Measurements from ENCODE around the gene C1QTNF1. TPM values are rescaled to one million over a fixed set of nuclear protein-coding genes. Genes with fewer than 3 reads are reported as not detected.

The C1QTNF1 gene
- total RNA-seq, 2 experiments from 2014 or later = not detected

- no peaks in the 10 kb centered on the region for H3K27me3 Mint-ChIP-seq
- H3K4me1 Mint-ChIP-seq = peaks cover 10% of the 10 kb centered on the region
- H3K27ac Mint-ChIP-seq = peak within 1 kb of the TSS; percentile 77
- DNase-seq (peak; percentile 93), ATAC-seq (peak; percentile 99)
- no peaks in the 10 kb centered on the region for H3K9me3 Mint-ChIP-seq (ENCODE audit: low read depth)
- H3K36me3 Mint-ChIP-seq = peaks cover 3% of the 10 kb centered on the region
- peak within 1 kb of the TSS; percentile 83 for H3K4me3 Mint-ChIP-seq
- CTCF ChIA-PET = interaction anchor here (0.8 to 4.5 kb wide), 7 partner anchors 9 to 636 kb away, joined by 3 to 30 read pairs (median 9); no protein-coding TSS in a partner anchor
These were observed 50.9 kb downstream of the C1QTNF1 start, which contains the start of gene ENGASE for GRCh38 chr17:79074649-79075445. ENGASE (plus strand) TSS chr17:79074824; CDS start chr17:79074945, 121 bp downstream.

GRCh38 chr17:79075446-79075750 is 51.4 kb downstream of the C1QTNF1 start:
- no peaks in the 10 kb centered on the region for H3K9me3 Mint-ChIP-seq (ENCODE audit: low read depth)
- ATAC-seq (peak; percentile 17), DNase-seq (no peak)
- H3K4me3 Mint-ChIP-seq = peak overlapping the region; percentile 83
- H3K4me1 Mint-ChIP-seq = peaks cover 10% of the 10 kb centered on the region
- H3K36me3 Mint-ChIP-seq = peaks cover 3% of the 10 kb centered on the region
- H3K27me3 Mint-ChIP-seq = no peaks in the 10 kb centered on the region
- CTCF ChIA-PET = interaction anchor here (1.5 to 4.5 kb wide), 5 partner anchors 9 to 317 kb away, joined by 4 to 30 read pairs (median 9); no protein-coding TSS in a partner anchor
- H3K27ac Mint-ChIP-seq = peak overlapping the region; percentile 77

- H3K36me3 Mint-ChIP-seq = peaks cover 5% of the 10 kb centered on the region
- no peaks in the 10 kb centered on the region for H3K9me3 Mint-ChIP-seq (ENCODE audit: low read depth)
- H3K27ac Mint-ChIP-seq = peak overlapping the region; percentile 77
- CTCF ChIA-PET = interaction anchor here (1.1 to 3.4 kb wide), 4 partner anchors 12 to 316 kb away, joined by 3 to 30 read pairs (median 8); no protein-coding TSS in a partner anchor
- peak overlapping the region; percentile 83 for H3K4me3 Mint-ChIP-seq
- H3K4me1 Mint-ChIP-seq = peaks cover 10% of the 10 kb centered on the region
- no peaks in the 10 kb centered on the region for H3K27me3 Mint-ChIP-seq
- no peak for DNase-seq
- ATAC-seq = no peak
These were observed 52.0 kb downstream of the C1QTNF1 start for GRCh38 chr17:79075861-79076406.

- Mint-ChIP-seq H3K27me3 (no peaks in the 10 kb centered on the region), H3K4me1 (peaks cover 10% of the 10 kb centered on the region), H3K4me3 (no peak overlapping the region), H3K9me3 (ENCODE audit: low read depth) (no peaks in the 10 kb centered on the region), H3K36me3 (peaks cover 5% of the 10 kb centered on the region), H3K27ac (no peak overlapping the region)
- ATAC-seq (no peak), DNase-seq (no peak)
- CTCF ChIA-PET = interaction anchor here (1.5 kb wide), 1 partner anchor 32 kb away, joined by 3 read pairs; no protein-coding TSS in a partner anchor
These were observed 53.6 kb downstream of the C1QTNF1 start for GRCh38 chr17:79077587-79077986.

- peaks cover 10% of the 10 kb centered on the region for H3K4me1 Mint-ChIP-seq
- DNase-seq (no peak), ATAC-seq (no peak)
- no peaks in the 10 kb centered on the region for H3K9me3 Mint-ChIP-seq (ENCODE audit: low read depth)
- no peak overlapping the region for H3K27ac Mint-ChIP-seq
- H3K36me3 Mint-ChIP-seq = peaks cover 5% of the 10 kb centered on the region
- no peak overlapping the region for H3K4me3 Mint-ChIP-seq
- H3K27me3 Mint-ChIP-seq = no peaks in the 10 kb centered on the region
- CTCF ChIA-PET = interaction anchor here (1.5 kb wide), 1 partner anchor 33 kb away, joined by 3 read pairs; no protein-coding TSS in a partner anchor
These were observed 54.7 kb downstream of the C1QTNF1 start for GRCh38 chr17:79078476-79079190.

GRCh38 chr17:79079421-79080200 is 55.6 kb downstream of the C1QTNF1 start:
- Mint-ChIP-seq H3K4me1 (peaks cover 8% of the 10 kb centered on the region), H3K27ac (no peak overlapping the region), H3K9me3 (ENCODE audit: low read depth) (no peaks in the 10 kb centered on the region), H3K36me3 (peaks cover 5% of the 10 kb centered on the region), H3K27me3 (no peaks in the 10 kb centered on the region), H3K4me3 (no peak overlapping the region)
- CTCF ChIA-PET = no interaction called here
- DNase-seq = no peak
- no peak for ATAC-seq

GRCh38 chr17:79080349-79080748 is 56.4 kb downstream of the C1QTNF1 start:
- H3K27ac Mint-ChIP-seq = no peak overlapping the region
- ATAC-seq = no peak

GRCh38 chr17:79080761-79081290 is 56.9 kb downstream of the C1QTNF1 start:
- DNase-seq (no peak), ATAC-seq (no peak)
- Mint-ChIP-seq H3K27me3 (no peaks in the 10 kb centered on the region), H3K9me3 (ENCODE audit: low read depth) (no peaks in the 10 kb centered on the region), H3K4me1 (peaks cover 2% of the 10 kb centered on the region), H3K4me3 (no peak overlapping the region), H3K36me3 (peaks cover 5% of the 10 kb centered on the region), H3K27ac (no peak overlapping the region)
- CTCF ChIA-PET = interaction anchor here (1.2 kb wide), 1 partner anchor 311 kb away, joined by 3 read pairs; no protein-coding TSS in a partner anchor

More at GRCh38 chr17:79080349-79080748, 56.4 kb downstream of the C1QTNF1 start:
- peaks cover 6% of the 10 kb centered on the region for H3K4me1 Mint-ChIP-seq
- H3K27me3 Mint-ChIP-seq = no peaks in the 10 kb centered on the region
- CTCF ChIA-PET = no interaction called here
- no peak overlapping the region for H3K4me3 Mint-ChIP-seq
- H3K9me3 Mint-ChIP-seq (ENCODE audit: low read depth) = no peaks in the 10 kb centered on the region
- H3K36me3 Mint-ChIP-seq = peaks cover 5% of the 10 kb centered on the region
- DNase-seq = no peak

- H3K9me3 Mint-ChIP-seq (ENCODE audit: low read depth) = no peaks in the 10 kb centered on the region
These were observed 57.8 kb downstream of the C1QTNF1 start for GRCh38 chr17:79081571-79082276.

GRCh38 chr17:79082311-79083190 is 58.6 kb downstream of the C1QTNF1 start:
- H3K27me3 Mint-ChIP-seq = no peaks in the 10 kb centered on the region
- peak; percentile 66 for ATAC-seq
- CTCF ChIA-PET = interaction anchor here (0.7 to 6.9 kb wide), 12 partner anchors 9 to 318 kb away, joined by 3 to 27 read pairs (median 4); partner anchors contain the start of gene ENGASE
- H3K9me3 Mint-ChIP-seq (ENCODE audit: low read depth) = no peaks in the 10 kb centered on the region
- H3K36me3 Mint-ChIP-seq = peaks cover 5% of the 10 kb centered on the region
- no peak overlapping the region for H3K4me3 Mint-ChIP-seq
- H3K4me1 Mint-ChIP-seq = no peaks in the 10 kb centered on the region
- DNase-seq = peak; percentile 52
- no peak overlapping the region for H3K27ac Mint-ChIP-seq

More at GRCh38 chr17:79081571-79082276, 57.8 kb downstream of the C1QTNF1 start:
- no peak for DNase-seq
- H3K4me1 Mint-ChIP-seq = no peaks in the 10 kb centered on the region
- H3K36me3 Mint-ChIP-seq = peaks cover 5% of the 10 kb centered on the region
- CTCF ChIA-PET = interaction anchor here (0.7 to 6.9 kb wide), 11 partner anchors 8 to 319 kb away, joined by 3 to 27 read pairs (median 4); partner anchors contain the start of gene ENGASE
- no peak for ATAC-seq
- H3K4me3 Mint-ChIP-seq = no peak overlapping the region
- H3K27ac Mint-ChIP-seq = no peak overlapping the region
- H3K27me3 Mint-ChIP-seq = no peaks in the 10 kb centered on the region

Data from activated CD8-positive, alpha-beta memory T cell treated with anti-CD3 and anti-CD28 coated beads, Interleukin-2, amount 10 ng/mL, durations not matched to agents 7 days and 5 days (primary cell).